ENCODE data around the gene OVCA2. TPM values are rescaled to one million over a fixed set of nuclear protein-coding genes. Genes with fewer than 3 reads are reported as not detected.

OVCA2 gene
- total RNA-seq, 1 experiment from 2014 or later: 27.3 TPM

DNA sequence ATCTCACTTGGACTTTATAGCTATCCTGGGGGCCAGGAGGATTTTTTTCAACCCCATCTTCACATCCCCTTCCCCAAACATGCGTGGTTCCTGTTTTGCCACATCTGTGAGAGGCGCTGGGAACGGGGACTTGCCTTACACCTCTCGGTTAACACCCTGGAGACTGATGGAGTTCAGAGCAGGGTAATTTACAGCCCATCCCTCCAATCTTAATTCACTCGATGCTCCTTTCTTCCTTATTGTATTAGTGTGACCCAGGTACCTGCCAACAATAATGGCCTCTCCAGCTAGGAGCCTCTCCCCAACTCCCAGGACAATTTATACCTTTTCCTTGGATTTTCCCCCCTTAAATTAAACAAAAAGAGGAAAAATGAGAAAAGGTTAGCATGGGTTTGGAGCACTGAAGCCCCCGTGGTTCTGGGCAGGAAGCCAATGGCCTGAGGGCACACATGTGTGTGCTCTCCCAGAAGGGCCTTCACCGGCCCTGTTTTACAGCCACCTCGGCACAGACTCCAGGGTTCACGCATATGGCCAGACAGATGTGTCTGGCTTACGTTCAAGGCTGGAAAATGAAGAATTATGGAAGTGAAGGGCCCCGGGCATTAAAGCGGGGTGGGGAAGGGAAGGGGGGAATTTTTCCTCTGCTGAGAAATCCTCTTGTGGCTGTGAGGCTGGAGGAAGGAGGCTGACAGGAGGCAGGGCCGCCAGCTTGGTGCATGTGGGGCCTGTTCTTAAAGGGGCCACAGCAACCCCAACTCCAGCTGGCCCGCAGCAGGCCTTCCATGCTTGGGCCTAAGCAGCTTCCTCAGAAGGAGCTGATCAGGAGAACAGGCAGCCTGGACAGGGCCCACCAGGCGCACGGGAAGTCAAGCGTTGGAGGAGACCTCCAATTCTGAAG is 34.5 kb downstream of the OVCA2 start:
- no peak for ATAC-seq
- Histone ChIP-seq H3K9me2 (ENCODE audit: insufficient read depth) (no peaks in the 10 kb centered on the region), H3K36me3 (ENCODE audit: control insufficient read depth in 1 of 2, insufficient read depth in 2 of 2, low read length in 2 of 2) (0 out of 4 replicates have a peak, but pooled peaks cover 2% of the 10 kb centered on the region in 2 experiments), H2AFZ (ENCODE audit: low read depth, low read length, poor library complexity, severe bottlenecking) (no peak overlapping the region), H3K79me2 (ENCODE audit: insufficient read depth, low read length) (no peaks in the 10 kb centered on the region), H3K9ac (ENCODE audit: low read length) (no peak overlapping the region), H3K4me2 (ENCODE audit: low read length) (no peak overlapping the region), H4K20me1 (ENCODE audit: insufficient read depth) (no peaks in the 10 kb centered on the region), H3K27me3 (ENCODE audit: insufficient read depth, low read length) (no peaks in the 10 kb centered on the region), H3K9me3 (ENCODE audit: control insufficient read depth in 1 of 2, insufficient read depth in 1 of 2, low read depth in 1 of 2, low read length in 2 of 2) (no peaks in the 10 kb centered on the region), H3K4me3 (replicated peaks in 1 of 2; ENCODE audit: low read depth in 1 of 2, low read length in 2 of 2) (no peak overlapping the region), H3K27ac (ENCODE audit: low read depth, low read length) (no peak overlapping the region), H3K4me1 (ENCODE audit: control insufficient read depth in 1 of 2, insufficient read depth in 2 of 2, low read length in 2 of 2) (peaks cover 0 to 5% of the 10 kb centered on the region in 2 experiments; a peak in 1 of 4 replicates)
- POLR2A ChIA-PET: no interaction called here
- CTCF ChIA-PET: interaction anchor here (3.3 kb wide), 1 partner anchor 18 kb away, joined by 8 read pairs; no protein-coding TSS in a partner anchor
- intact Hi-C loops (cut with micrococcal nuclease): no loop called here
- DNase-seq (ENCODE audit: low read depth, low spot score): no peak
- no TSS peak for BruUV-seq (replicated peaks)
- RAD21 ChIA-PET (ENCODE audit: low non-redundant PET in 1 of 2, low total read pairs in 2 of 2, uncharacterized antibody in 2 of 2, unreplicated experiment in 2 of 2): no interaction called here
- TF ChIP-seq EZH2phosphoT487 (IDR thresholded peaks at IDR 0.05; ENCODE audit: borderline replicate concordance): no peak
- no peak for TF ChIP-seq ELF1 (IDR thresholded peaks at IDR 0.05; ENCODE audit: borderline replicate concordance, low read depth)
- TF ChIP-seq CEBPB (IDR thresholded peaks at IDR 0.05; ENCODE audit: low read depth): no peak
- TF ChIP-seq YY1 (IDR thresholded peaks at IDR 0.05; ENCODE audit: extremely low read depth, insufficient replicate concordance, low read depth, low read length): no peak
- TF ChIP-seq MAX (IDR thresholded peaks at IDR 0.05): no peak
- TF ChIP-seq ZBTB33 (IDR thresholded peaks at IDR 0.05; ENCODE audit: extremely low read depth, insufficient replicate concordance, low read length): no peak
- TF ChIP-seq CBX3 (IDR thresholded peaks at IDR 0.05; ENCODE audit: low read depth): no peak
- no peak for TF ChIP-seq FOSL1 (IDR thresholded peaks at IDR 0.05; ENCODE audit: low read depth)
- TF ChIP-seq POLR2A (IDR thresholded peaks at IDR 0.05; ENCODE audit: borderline replicate concordance, extremely low read depth, insufficient read depth, insufficient read length): no peak
- no peak for TF ChIP-seq SP1 (IDR thresholded peaks at IDR 0.05; ENCODE audit: low read depth)
- TF ChIP-seq, protein P1, sequence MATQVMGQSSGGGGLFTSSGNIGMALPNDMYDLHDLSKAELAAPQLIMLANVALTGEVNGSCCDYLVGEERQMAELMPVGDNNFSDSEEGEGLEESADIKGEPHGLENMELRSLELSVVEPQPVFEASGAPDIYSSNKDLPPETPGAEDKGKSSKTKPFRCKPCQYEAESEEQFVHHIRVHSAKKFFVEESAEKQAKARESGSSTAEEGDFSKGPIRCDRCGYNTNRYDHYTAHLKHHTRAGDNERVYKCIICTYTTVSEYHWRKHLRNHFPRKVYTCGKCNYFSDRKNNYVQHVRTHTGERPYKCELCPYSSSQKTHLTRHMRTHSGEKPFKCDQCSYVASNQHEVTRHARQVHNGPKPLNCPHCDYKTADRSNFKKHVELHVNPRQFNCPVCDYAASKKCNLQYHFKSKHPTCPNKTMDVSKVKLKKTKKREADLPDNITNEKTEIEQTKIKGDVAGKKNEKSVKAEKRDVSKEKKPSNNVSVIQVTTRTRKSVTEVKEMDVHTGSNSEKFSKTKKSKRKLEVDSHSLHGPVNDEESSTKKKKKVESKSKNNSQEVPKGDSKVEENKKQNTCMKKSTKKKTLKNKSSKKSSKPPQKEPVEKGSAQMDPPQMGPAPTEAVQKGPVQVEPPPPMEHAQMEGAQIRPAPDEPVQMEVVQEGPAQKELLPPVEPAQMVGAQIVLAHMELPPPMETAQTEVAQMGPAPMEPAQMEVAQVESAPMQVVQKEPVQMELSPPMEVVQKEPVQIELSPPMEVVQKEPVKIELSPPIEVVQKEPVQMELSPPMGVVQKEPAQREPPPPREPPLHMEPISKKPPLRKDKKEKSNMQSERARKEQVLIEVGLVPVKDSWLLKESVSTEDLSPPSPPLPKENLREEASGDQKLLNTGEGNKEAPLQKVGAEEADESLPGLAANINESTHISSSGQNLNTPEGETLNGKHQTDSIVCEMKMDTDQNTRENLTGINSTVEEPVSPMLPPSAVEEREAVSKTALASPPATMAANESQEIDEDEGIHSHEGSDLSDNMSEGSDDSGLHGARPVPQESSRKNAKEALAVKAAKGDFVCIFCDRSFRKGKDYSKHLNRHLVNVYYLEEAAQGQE (IDR thresholded peaks at IDR 0.05; ENCODE audit: low read depth): no peak
- TF ChIP-seq EGR1 (IDR thresholded peaks at IDR 0.05; ENCODE audit: low read depth): no peak
- no peak for TF ChIP-seq TCF7L2 (IDR thresholded peaks at IDR 0.05; ENCODE audit: borderline replicate concordance, extremely low read depth, insufficient read depth, insufficient read length)
- TF ChIP-seq JUND (IDR thresholded peaks at IDR 0.05): no peak
- TF ChIP-seq ATF3 (IDR thresholded peaks at IDR 0.05): no peak
- TF ChIP-seq EZH2 (IDR thresholded peaks at IDR 0.05): no peak
- no peak for TF ChIP-seq ZFX (IDR thresholded peaks at IDR 0.05)
- TF ChIP-seq, protein P2, sequence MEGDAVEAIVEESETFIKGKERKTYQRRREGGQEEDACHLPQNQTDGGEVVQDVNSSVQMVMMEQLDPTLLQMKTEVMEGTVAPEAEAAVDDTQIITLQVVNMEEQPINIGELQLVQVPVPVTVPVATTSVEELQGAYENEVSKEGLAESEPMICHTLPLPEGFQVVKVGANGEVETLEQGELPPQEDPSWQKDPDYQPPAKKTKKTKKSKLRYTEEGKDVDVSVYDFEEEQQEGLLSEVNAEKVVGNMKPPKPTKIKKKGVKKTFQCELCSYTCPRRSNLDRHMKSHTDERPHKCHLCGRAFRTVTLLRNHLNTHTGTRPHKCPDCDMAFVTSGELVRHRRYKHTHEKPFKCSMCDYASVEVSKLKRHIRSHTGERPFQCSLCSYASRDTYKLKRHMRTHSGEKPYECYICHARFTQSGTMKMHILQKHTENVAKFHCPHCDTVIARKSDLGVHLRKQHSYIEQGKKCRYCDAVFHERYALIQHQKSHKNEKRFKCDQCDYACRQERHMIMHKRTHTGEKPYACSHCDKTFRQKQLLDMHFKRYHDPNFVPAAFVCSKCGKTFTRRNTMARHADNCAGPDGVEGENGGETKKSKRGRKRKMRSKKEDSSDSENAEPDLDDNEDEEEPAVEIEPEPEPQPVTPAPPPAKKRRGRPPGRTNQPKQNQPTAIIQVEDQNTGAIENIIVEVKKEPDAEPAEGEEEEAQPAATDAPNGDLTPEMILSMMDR (IDR thresholded peaks at IDR 0.05 in 2 of 3, conservative IDR thresholded peaks at IDR 0.05 in 1 of 3; ENCODE audit: borderline replicate concordance in 1 of 3, insufficient read depth in 1 of 3, low read depth in 2 of 3, low read length in 2 of 3): no peak
- TF ChIP-seq SIN3A (IDR thresholded peaks at IDR 0.05; ENCODE audit: low read depth): no peak

All from HCT116 (cell line).